Subcutaneous adipose tissue (tissue), 4 donors: ENCODE measurements around the gene CFAP77. TPM values are rescaled to one million over a fixed set of nuclear protein-coding genes. Genes with fewer than 3 reads are reported as not detected.

Experiments used
- CTCF ChIP-seq: fragments of 450-650 bp; IDR thresholded peaks from one replicate; pipeline ENCODE4 v1.5.1; 2016; ENCODE audit warnings: low read depth, mild to moderate bottlenecking, control low read depth, antibody characterized with exemption, moderate library complexity
- total RNA-seq, 4 donors: library from RNA; depleted of rRNA; stranded (reverse); fragments of >200 nt; gene quantifications; one replicate each; pipeline ENCODE4 v1.1.0, GENCODE V29; 2016

CFAP77 gene
- total RNA-seq, 4 donors from 2014 or later, result not detected

- TF ChIP-seq CTCF, result no peak
Observed at GRCh38 chr9:132606066-132606465, 196.1 kb downstream of the CFAP77 start.

GRCh38 chr9:132609184-132609583 lies 199.2 kb downstream of the CFAP77 start:
- TF ChIP-seq CTCF, result no peak

DNA sequence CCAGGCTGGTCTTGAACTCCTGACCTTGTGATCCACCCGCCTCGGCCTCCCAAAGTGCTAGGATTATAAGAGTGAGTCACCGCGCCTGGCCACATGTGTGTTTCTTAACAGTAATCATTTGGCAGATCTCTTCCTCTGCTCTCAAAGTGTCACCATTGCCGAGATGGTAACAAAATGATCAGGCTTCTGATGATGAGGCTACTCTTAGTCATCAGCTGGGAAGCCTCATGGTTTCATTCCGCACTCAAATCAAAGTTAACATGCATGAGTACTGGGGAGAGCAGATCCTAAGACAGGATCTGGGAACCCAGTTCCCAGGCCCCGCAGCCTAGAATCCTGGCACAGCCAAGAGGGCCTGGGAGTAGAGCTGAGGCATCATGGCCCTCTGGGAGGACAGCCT lies 199.8 kb downstream of the CFAP77 start:
- TF ChIP-seq CTCF, result no peak

DNA sequence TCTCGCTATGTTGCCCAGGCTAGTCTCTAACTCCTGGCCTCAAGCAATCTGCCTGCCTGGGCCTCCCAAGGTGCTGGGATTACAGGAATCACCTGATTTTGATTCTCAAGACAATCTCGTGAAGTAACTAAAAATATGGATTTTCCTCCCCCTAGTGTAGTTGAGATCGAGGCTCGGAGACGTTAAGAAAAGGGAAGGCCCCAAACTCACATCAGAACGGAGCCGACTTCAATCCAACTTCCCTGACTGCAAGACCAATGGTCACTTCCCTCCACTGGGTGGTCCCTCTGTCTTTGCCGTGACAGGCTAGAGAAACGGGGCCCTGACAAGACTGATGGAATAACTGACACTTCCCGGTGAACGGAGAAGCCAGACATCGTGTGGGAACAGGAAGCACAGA lies 200.7 kb downstream of the CFAP77 start:
- no peak for TF ChIP-seq CTCF

GRCh38 chr9:132614324-132614723 lies 204.3 kb downstream of the CFAP77 start:
- no peak for TF ChIP-seq CTCF

GRCh38 chr9:132615774-132616173 lies 205.8 kb downstream of the CFAP77 start:
- no peak for TF ChIP-seq CTCF

- no peak for TF ChIP-seq CTCF
Observed at GRCh38 chr9:132616725-132617124, 206.7 kb downstream of the CFAP77 start.
